Skin of body (tissue), 2 donors: Measurements from ENCODE around the gene JAG2. TPM values are rescaled to one million over a fixed set of nuclear protein-coding genes. Genes with fewer than 3 reads are reported as not detected.

Experiments used
- DNase-seq: peaks from one replicate; lab custom pipeline; 2025; lab: John Stamatoyannopoulos, UW
- total RNA-seq: library from RNA; depleted of rRNA; stranded (reverse); fragments of >200 nt; gene quantifications from one replicate; pipeline ENCODE4 v1.2.3, GENCODE V29; 2014

Gene JAG2
- total RNA-seq, 1 donor from 2014 or later: 27.0 TPM

DNA sequence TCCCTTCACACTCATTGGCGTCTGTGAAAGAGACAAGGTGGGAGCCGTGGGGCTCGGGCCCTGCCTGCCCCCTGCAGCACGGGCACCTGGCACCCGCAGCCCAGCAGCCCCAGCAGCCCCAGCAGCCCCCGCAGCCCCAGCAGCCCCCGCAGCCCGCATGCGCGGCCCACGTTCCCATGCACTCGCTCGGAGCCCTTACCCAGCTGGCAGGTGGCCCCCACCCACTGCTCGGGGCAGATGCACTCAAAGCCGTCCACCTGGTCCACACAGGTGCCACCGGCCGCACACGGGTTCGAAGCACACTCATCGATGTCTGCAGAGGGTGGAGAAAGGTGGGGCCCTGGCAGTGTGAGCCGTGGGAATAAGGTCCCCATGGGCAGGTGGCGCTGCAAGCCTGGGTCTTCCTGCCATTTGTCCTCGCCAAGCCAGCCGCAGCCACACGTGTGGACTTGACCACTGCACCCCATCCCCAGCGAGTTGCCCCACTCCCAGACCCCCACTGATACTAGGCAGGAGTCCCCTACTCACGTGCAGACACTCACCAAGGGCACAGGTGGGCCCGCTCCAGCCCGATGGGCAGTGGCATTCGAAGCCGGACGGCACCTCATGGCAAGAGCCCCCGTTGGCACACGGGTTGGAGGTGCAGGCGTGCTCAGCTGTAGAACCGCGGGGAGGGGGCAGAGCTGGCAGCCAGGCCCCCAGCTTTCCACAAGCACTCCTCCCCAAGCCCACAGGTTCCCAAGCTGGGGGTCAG lies 17.3 kb downstream of the JAG2 start:
- no peak for DNase-seq

- DNase-seq: no peak
These were observed 18.1 kb downstream of the JAG2 start for GRCh38 chr14:105150368-105151083.

GRCh38 chr14:105150026-105150367 lies 18.6 kb downstream of the JAG2 start:
- no peak for DNase-seq

- no peak for DNase-seq
These were observed 19.3 kb downstream of the JAG2 start for GRCh38 chr14:105149146-105149781.

- no peak for DNase-seq
These were observed 19.9 kb downstream of the JAG2 start for GRCh38 chr14:105148604-105149145.

DNA sequence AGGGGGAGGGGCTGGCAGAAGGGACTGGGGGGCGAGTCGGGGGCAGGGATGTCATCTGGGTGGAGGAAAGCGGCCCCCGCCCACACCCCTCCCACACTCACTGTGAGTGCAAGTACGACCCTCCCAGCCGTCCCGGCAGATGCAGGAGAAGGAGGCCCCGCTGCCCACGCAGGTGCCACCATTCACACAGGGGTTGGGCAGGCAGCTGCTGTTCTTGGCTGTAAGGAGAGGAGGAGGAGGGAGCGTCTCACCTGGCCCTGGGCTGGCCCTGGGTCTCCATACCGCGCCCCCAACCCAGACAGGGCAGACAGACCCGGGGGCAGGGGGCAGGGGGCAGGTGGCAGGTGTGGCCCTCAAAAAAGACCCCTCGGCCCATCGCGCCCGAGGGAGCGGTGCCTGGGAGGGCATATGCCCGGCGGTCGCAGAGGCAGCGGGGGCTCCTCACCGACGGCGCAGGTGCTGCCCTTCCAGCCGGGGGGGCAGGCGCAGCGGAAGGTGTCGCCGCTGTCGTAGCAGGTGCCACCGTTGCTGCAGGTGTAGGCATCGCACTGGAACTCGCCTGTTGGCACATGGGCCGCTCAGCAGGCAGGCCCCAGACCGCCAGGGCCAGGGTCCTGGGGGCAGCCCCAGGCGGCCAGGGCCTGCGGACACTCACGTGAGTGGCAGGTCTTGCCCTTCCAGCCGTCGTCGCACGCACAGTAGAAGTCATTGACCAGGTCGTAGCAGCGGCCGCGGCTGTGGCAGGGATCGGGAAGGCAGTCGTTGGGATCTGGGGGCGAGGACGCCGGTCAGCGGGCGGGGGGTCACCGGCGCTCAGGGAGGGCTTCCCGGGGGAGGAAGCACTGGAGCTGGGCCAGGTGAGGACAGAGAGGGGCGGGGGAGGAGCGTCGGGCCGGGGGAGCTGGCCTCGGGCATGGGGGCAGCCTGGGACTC lies 20.6 kb downstream of the JAG2 start:
- no peak for DNase-seq

DNA sequence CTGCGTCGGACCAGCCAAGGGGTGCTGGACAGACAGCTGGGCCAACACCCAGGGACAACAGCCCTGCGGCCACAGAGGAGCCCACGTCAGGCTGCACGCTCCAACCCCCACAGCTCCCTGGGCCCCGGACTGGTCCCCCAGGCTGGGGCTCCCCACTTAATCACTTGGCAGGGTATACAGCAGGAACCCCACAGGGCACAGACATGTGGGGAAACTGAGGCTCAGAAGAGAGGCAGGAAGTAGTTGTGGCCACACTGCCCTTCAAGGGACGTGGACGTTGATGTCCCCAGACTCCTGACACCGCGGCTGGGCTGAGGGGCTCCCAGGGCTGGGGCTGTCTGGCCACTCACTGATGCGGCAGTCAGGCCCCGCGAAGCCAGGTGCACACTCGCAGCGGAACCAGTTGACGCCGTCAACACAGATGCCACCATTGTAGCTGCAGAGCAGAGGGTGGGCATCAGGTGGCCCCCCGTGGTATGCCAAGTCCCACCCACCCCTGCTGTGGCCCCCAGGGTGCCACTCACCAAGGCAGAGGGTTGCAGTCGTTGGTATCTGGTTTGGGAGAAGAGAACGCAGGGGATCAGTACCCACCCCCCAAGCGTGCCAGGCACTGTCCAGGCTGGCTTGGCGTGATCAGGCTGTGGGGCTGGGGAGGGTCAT lies 21.5 kb downstream of the JAG2 start:
- no peak for DNase-seq

DNA sequence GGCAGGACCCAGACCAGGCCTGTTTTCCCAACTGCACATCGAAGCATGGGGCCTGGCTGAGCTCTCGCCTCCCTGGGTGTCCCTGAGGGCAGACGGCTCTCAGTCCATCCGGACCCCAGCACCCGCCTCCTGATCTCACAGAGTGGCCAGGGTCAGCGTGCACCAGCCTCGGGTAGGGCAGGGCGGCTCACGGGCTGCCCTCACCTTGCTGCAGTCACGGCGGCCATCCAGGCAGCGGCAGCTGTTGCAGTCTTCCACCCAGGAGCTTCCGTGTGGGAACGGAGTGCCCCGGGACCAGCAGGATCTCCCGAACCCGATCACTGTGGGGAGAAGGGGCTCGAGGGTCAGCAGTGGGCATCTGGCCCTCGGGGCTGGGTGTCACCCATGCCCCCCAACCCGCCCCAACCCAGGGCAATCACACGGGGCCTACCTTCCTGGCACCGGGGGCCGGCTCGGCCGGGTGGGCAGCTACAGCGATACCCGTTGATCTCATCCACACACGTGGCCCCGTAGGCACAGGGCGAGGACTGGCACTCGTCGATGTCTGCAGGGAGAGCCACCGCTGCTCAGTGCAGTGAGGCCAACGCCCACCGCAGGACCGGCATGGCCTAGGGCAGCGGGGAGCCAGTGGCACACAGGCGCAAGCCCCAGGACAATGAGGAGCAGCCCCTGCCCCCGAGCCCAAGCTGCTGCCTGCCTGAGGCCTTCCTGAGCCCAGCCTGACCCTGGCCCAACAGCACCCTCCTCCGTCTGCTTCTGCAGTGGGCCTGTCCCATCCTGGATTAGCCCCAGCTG lies 22.2 kb downstream of the JAG2 start:
- no peak for DNase-seq

DNA sequence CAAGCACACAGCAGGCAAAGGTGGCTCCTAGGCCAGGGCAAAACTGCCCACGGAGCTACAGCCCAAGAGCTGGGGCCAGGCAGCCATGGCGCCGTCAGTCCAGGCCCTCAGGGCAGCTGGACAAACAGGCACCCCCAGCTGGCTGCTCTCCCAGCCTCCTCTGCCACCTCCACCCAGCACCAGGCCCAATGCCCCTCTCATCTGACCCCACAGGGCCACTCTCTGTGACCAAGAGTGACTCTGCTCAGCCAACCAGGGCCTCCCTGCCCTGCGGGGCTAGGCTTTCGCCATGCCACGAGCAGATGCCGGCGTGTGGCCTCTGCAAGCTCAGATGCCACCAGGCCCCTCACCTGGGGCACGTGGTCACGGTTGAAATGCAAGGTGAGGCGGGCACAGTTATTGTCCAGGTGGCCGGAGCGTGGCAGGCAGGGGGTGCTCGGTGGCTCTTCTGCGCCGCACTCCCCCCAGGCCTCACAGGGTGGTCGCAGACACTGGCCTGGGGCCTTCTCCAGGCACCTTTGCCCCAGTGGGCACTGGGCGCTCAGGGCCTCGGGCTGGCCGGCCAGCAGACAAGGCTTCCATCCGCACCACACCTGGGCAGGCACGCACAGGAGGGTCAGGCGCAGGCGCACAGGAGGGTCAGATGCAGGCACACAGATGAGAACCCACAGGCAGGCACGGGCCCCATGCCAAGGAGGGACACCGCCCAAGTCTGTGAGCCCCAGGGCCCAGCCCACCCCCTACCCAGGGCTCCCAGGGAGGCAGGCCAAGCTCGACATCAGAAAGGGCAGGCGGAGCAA lies 23.0 kb downstream of the JAG2 start:
- no peak for DNase-seq

DNA sequence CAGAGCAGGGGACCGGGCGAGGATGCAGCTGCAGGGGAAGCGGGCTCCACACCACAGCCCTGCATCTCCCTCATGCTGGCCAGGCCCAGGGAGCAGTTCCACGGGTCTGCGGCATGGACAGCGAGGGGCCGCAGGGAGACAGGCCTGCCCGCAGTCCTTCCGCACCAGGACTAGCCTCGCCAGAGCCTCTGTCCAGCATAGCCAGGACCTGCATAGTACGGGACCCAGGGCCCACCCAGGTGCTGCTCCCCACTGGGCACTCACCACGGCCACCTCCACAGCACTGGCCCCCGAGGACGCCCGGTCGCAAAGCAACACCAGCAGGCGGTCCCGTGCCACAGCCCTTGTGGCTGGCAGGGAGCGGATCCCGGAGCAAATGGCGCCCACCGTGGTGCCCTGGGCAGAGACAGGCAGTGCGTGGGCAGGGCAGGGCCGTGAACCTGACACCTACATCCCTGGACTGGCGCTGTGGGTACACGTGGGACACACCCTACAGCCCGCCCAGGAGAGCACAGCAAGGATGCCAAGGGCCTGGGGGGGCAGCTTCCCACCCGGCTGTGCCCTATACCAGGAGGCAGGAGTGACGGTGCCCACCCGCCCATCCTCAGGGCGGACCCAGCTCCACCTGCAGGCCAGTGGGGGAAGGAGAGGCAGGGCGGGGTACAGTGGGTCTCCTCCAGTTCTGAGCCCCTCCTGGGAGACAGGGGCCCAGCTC lies 23.8 kb downstream of the JAG2 start:
- no peak for DNase-seq

DNA sequence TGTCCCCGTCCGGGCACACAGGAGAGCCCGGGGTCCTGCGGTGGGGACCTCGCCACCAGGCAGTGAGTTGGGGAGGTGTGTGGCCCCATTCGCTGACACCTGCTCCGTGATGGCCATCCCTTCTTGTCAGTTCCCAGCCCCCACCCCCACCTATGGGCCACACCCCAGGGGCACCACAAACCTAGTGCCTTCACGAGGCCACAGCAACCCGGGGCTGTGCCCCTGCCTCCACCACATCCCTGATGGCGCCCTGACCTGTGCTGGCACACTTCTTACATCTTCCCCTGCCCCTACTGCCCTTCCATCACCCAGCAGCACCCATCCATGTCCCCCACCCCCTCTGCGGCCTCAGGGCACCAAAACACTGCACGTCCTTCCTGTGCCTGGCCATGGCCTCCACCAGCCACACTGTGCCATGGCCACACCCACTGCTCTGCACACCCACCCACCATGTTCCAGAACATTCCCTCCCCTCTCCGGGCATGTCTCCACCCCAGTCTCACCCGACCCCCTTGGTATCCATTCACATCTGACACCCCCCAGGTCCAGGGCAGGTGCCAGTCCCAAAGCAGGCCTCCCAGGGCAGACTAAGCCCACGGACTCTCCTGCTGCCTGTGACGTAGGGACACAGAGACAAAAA lies 24.4 kb downstream of the JAG2 start:
- DNase-seq: no peak

- DNase-seq: no peak
These were observed 25.0 kb downstream of the JAG2 start for GRCh38 chr14:105143451-105144025.

- no peak for DNase-seq
These were observed 25.7 kb downstream of the JAG2 start for GRCh38 chr14:105142651-105143450.

DNA sequence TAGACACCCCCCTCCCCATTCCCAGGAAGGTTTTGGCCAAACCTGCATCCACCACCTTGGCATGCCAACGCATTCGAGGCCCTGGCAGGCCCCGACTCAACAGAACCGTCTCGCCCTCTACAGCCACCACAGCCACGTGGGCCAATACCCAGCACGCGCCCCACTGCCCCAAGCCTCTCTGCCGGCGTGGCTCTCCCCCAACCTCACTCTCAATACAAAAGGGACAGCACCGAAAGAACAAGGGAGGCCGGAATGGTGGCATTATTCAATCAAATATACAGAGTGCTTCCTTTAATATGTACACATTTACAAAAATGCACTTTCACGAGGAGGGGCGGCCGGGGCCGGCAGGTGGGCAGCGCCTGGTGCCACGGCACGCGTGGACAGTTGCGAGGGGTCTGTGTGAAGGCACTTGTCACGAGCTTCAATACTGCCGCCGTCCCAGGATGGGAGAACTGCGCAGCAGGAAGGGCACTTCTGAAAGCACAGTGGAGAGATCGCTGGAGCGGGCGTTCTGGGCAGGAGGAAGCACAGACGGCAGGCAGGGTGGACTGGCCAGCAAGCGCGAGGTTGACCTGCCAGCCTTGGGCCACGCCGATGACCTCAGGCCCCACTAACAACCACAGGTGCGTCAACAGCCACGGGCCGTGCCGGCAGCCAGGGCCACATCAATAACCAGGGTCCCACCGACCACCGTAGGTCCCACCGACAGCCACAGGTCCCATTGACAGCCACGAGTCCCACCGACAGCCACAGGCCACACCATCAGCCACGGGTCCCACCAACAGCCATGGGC lies 26.9 kb downstream of the JAG2 start:
- no peak for DNase-seq

DNA sequence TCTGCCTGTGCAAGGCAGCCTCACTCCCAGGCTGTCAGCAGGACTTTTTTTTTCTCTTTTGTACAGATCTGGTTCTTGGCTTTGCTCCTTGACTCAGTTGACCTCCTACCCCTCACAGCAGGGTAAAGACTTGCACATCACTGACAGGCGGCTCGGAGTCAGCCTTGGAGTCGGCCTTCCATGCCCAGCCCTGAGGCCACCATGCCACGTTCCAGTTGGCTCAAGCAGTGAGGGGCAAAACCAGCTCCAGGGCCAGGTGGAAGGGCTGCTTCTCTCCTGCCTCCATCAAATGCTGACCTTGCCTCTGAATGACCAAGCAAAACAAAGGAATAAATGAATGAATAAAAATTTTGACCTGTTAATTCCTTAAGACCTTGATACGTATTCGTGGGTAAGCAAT lies 27.6 kb downstream of the JAG2 start:
- DNase-seq: no peak

GRCh38 chr14:105140581-105140980 lies 28.0 kb downstream of the JAG2 start:
- DNase-seq: no peak
